Upper lobe of right lung (tissue), 1 donor: ENCODE measurements around the gene SIPA1L3. TPM values are rescaled to one million over a fixed set of nuclear protein-coding genes. Genes with fewer than 3 reads are reported as not detected.
A peak's percentile ranks its signal among the peaks of the same experiment; 100 is the strongest.

Experiments used
- ATAC-seq: fragments of 200-7000 bp; cut with Tn5 transposase; one replicate; pipeline ENCODE4 v1.9.1; 2020; ENCODE audit warnings: mild to moderate bottlenecking, moderate library complexity
- DNase-seq: peaks from one replicate; pipeline ENCODE4 v3.0.0-alpha.2; 2020
- H3K27ac ChIP-seq: fragments of 200-600 bp; one replicate; pipeline ENCODE4 v1.8.0; 2022
- H3K27me3 ChIP-seq: fragments of 200-600 bp; one replicate; pipeline ENCODE4 v1.8.0; 2022; ENCODE audit warnings: mild to moderate bottlenecking
- H3K36me3 ChIP-seq: fragments of 200-600 bp; one replicate; pipeline ENCODE4 v1.8.0; 2022
- H3K4me1 ChIP-seq: fragments of 200-600 bp; one replicate; pipeline ENCODE4 v1.8.0; 2022
- H3K4me3 ChIP-seq: fragments of 200-600 bp; one replicate; pipeline ENCODE4 v1.8.0; 2022; ENCODE audit warnings: mild to moderate bottlenecking
- H3K9me3 ChIP-seq: fragments of 200-600 bp; one replicate; pipeline ENCODE4 v1.8.0; 2022
- intact Hi-C: fragments of 100-400 bp; cut with DNase I; formaldehyde crosslinking; loops from one replicate; pipeline ENCODE4 v1.11.0; 2022
- total RNA-seq: library from RNA; stranded (reverse); fragmentation: NEBNext Ultra II Directional; extraction: Animal tissue kit (Norgen Biotek cat#: 25700); gene quantifications from one replicate; pipeline ENCODE4 v1.2.1, GENCODE V29; 2021
- TF ChIP-seq, protein P1 (sequence below): fragments of 200-600 bp; IDR thresholded peaks from one replicate; pipeline ENCODE4 v1.8.0; 2022; ENCODE audit warnings: antibody characterized with exemption
- donor health status: DM: no; HTN: yes; CAD: no; lungs with severe emphysema.

SIPA1L3 gene
- total RNA-seq, 1 donor from 2014 or later: 66.3 TPM

DNA sequence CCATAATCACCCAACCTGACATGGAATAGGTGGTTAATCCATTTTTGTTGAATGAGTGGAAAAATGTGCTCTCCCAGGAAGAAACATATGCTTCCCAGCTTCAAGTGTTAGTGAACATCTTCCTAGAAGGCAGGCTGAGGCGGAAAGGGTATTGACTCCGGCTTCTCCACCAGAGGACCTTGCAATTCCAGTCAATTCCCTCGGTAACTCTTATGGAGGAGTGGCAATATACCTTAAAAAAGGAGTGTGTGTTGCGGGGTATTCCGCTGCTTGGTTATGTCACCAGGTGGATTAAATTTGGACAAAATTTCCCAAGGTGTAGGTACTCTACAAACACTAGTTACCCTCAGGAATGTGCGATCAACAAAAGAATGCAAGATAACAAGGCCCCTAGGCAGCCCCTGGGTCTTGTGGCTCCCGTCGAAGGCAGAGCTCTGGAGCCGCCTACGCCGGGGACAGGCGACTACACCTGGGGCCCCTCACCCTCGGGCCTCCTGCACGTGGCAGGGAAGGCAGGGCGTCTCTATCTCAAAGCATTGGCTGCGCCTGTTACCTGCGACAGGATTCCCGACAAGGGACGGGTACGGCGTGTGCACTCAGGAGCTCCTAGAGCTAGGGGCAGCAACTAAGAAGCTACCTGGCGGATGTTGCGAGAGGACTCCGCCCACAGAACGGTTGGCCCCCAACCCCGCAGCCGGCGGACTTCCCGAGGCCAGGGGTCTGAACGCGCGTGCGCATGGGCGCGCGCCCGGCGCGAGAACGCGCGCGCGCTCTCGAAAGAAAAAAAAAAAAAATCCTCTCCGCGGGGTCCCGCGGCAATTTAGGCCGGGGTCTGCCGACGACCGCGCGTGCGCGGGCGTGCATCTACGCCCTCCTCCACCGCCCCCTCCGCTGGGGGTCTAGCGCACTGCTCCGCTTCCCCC is 801 bp upstream of the SIPA1L3 start, which contains the start of gene WDR87:
WDR87 (minus strand) TSS at position 649 of the 923 bp plus-strand sequence. CDS start 8,355 bp downstream, outside the sequence.
- DNase-seq (peak; percentile 79), ATAC-seq (peak; percentile 37)
- TF ChIP-seq, protein P1, sequence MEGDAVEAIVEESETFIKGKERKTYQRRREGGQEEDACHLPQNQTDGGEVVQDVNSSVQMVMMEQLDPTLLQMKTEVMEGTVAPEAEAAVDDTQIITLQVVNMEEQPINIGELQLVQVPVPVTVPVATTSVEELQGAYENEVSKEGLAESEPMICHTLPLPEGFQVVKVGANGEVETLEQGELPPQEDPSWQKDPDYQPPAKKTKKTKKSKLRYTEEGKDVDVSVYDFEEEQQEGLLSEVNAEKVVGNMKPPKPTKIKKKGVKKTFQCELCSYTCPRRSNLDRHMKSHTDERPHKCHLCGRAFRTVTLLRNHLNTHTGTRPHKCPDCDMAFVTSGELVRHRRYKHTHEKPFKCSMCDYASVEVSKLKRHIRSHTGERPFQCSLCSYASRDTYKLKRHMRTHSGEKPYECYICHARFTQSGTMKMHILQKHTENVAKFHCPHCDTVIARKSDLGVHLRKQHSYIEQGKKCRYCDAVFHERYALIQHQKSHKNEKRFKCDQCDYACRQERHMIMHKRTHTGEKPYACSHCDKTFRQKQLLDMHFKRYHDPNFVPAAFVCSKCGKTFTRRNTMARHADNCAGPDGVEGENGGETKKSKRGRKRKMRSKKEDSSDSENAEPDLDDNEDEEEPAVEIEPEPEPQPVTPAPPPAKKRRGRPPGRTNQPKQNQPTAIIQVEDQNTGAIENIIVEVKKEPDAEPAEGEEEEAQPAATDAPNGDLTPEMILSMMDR: no peak
- no peaks in the 10 kb centered on the region for H3K36me3 ChIP-seq
- no peaks in the 10 kb centered on the region for H3K9me3 ChIP-seq
- H3K4me3 ChIP-seq: peak within 1 kb of the TSS; percentile 93
- H3K27me3 ChIP-seq: no peaks in the 10 kb centered on the region
- intact Hi-C loops: no loop called here
- peaks cover 15% of the 10 kb centered on the region for H3K4me1 ChIP-seq
- peak within 1 kb of the TSS; percentile 61 for H3K27ac ChIP-seq

DNA sequence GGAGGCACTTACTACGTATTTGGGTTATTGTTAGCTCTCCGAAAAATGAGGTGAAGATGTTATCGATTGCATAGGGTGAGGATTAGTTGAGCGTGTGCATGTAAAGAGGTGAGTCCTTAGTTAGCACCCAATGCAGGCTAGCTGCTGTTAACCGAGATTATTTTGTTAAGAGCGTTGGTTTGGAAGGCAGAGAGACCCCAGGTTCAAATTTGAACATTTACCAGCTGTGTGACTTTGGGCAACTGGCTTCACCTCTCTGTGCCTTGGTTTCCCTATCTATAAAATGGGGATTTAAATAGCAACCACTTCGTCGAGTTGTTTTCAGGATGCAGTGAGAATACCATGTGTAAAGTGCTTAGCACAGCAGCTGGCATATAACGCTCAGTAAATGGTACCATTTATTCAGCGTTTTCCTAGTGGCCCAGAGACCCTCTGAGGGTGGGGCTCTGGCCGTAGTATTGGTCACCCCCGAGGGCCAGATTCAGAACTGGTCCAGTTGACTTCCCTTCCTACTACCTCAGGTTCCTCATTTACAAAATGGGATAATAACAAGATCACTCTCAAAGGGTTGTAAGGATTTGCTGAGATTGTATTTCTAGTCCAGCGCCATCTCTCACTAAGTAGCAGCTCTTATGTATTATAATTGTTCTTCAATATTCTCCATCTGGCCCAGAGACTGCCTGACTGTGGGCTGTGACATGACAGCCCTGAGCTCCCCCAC is 887 bp downstream of the SIPA1L3 start:
- DNase-seq: no peak
- TF ChIP-seq, protein P1: no peak
- Histone ChIP-seq H3K4me3 (peak overlapping the region; percentile 93), H3K9me3 (no peaks in the 10 kb centered on the region), H3K4me1 (peaks cover 15% of the 10 kb centered on the region), H3K27ac (no peak overlapping the region), H3K27me3 (no peaks in the 10 kb centered on the region), H3K36me3 (no peaks in the 10 kb centered on the region)
- intact Hi-C loops: no loop called here
- ATAC-seq: no peak

DNA sequence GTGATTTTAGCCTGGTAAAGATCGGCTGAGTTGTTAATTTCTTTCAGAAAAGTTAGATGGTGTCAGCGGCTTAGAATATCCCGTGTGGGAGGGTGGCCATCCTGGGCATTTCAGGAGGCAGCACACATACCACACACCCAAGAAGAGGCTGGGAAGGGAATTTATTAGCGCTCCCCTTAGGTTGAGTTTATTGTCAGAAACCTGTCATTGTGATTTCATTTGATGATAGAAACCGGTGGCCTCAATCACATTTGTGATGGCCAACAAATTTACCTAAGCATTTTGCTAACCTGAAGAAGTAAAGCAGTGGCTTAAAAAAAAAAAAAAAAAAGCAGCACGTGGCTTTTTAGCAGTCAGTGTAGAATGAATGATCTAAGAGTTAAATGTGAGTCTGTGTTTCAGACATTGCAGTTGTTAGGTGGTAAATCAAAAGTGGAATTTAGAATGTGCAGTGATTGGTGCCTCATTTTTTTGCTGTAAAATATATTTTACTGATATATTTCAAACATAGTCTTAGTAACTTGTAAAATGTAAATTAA is 2.7 kb downstream of the SIPA1L3 start:
- TF ChIP-seq, protein P1: no peak
- Histone ChIP-seq H3K4me1 (peaks cover 15% of the 10 kb centered on the region), H3K27ac (no peak overlapping the region), H3K9me3 (no peaks in the 10 kb centered on the region), H3K4me3 (no peak overlapping the region), H3K27me3 (no peaks in the 10 kb centered on the region), H3K36me3 (no peaks in the 10 kb centered on the region)
- no peak for ATAC-seq
- DNase-seq: no peak
- intact Hi-C loops: no loop called here

DNA sequence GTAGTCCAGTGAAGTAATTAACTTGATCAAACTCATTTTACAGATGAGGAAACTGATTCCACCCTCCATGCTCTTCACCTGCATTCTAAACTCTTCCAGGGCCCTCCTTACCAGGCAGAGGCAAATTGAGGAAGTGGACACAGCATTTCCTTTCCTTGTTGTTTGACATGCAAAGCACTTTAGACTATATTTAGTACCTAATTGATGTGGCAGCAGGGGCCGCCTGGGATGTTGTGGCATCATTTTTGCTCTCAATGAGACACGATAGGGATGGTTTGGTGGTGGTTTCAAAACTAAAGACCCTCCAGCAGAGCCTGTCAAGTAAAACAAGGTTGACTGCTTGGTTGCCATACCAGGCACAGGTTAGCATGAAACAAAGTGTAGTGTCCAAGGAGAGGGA is 7.9 kb downstream of the SIPA1L3 start:
- DNase-seq: no peak
- ATAC-seq: no peak

More for the DNA sequence above, 7.9 kb downstream of the SIPA1L3 start:
- intact Hi-C loops: no loop called here
- Histone ChIP-seq H3K4me1 (peaks cover 4% of the 10 kb centered on the region), H3K4me3 (no peak overlapping the region), H3K27ac (no peak overlapping the region), H3K36me3 (no peaks in the 10 kb centered on the region), H3K9me3 (no peaks in the 10 kb centered on the region), H3K27me3 (no peaks in the 10 kb centered on the region)
- TF ChIP-seq, protein P1: no peak
